Measurements from ENCODE around the gene PKNOX2.

Gene PKNOX2

GRCh38 chr11:125337836-125338834, 173.6 kb downstream of the PKNOX2 start:
- Histone ChIP-seq H3K36me3 (ENCODE audit: insufficient read depth, low read length) (no peaks in the 10 kb centered on the region), H3K9ac (ENCODE audit: low read depth, low read length) (no peak overlapping the region), H3K4me1 (ENCODE audit: insufficient read depth, low read length) (peaks cover 21% of the 10 kb centered on the region), H3K9me3 (ENCODE audit: control insufficient read depth, insufficient read depth, low read length) (no peaks in the 10 kb centered on the region)

- Histone ChIP-seq H3K9ac (ENCODE audit: low read depth, low read length) (no peak overlapping the region), H3K9me3 (ENCODE audit: control insufficient read depth, insufficient read depth, low read length) (no peaks in the 10 kb centered on the region), H3K36me3 (ENCODE audit: insufficient read depth, low read length) (no peaks in the 10 kb centered on the region), H3K4me1 (ENCODE audit: insufficient read depth, low read length) (peaks cover 28% of the 10 kb centered on the region)
Observed at GRCh38 chr11:125338886-125339811, 174.6 kb downstream of the PKNOX2 start.

- H3K9ac ChIP-seq (ENCODE audit: low read depth, low read length): no peak overlapping the region
- H3K4me1 ChIP-seq (ENCODE audit: insufficient read depth, low read length): peaks cover 28% of the 10 kb centered on the region
- H3K9me3 ChIP-seq (ENCODE audit: control insufficient read depth, insufficient read depth, low read length): no peaks in the 10 kb centered on the region
- no peaks in the 10 kb centered on the region for H3K36me3 ChIP-seq (ENCODE audit: insufficient read depth, low read length)
Observed at GRCh38 chr11:125341676-125342075, 177.1 kb downstream of the PKNOX2 start.

DNA sequence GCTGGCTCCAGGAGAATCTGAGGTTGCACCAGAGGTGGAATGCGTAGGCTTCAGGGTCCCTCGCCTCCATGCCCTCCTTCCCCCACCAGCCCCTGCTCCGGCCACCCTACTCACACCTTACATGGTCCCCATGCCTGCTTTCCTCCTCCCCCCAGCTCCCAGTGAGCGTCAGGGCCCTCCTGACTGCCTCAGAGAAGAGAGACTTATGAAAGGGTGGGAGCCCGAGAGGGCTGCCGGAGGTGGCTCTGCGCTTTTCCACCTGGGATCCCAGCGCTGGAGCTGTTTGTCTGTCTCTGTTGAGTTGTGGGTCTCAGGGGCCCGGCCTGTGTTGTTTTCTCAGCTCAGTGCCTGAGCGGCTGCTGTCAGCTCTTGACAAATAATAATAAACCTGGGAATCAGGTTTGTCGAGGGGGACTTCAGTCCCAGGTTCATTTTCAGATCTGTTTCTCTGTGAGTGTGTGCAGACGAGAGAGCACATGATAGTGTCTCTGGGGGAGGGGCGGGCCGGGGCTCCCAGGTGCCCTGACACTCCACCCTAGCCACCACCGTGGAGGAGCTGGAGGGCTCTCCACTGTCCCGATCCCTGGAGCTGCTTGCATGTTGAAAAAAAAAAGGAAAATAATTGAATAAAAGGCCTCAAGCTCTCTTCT, 177.9 kb downstream of the PKNOX2 start:
- no peak overlapping the region for H3K9ac ChIP-seq (ENCODE audit: low read depth, low read length)
- no peaks in the 10 kb centered on the region for H3K36me3 ChIP-seq (ENCODE audit: insufficient read depth, low read length)
- peaks cover 28% of the 10 kb centered on the region for H3K4me1 ChIP-seq (ENCODE audit: insufficient read depth, low read length)
- H3K9me3 ChIP-seq (ENCODE audit: control insufficient read depth, insufficient read depth, low read length): no peaks in the 10 kb centered on the region

DNA sequence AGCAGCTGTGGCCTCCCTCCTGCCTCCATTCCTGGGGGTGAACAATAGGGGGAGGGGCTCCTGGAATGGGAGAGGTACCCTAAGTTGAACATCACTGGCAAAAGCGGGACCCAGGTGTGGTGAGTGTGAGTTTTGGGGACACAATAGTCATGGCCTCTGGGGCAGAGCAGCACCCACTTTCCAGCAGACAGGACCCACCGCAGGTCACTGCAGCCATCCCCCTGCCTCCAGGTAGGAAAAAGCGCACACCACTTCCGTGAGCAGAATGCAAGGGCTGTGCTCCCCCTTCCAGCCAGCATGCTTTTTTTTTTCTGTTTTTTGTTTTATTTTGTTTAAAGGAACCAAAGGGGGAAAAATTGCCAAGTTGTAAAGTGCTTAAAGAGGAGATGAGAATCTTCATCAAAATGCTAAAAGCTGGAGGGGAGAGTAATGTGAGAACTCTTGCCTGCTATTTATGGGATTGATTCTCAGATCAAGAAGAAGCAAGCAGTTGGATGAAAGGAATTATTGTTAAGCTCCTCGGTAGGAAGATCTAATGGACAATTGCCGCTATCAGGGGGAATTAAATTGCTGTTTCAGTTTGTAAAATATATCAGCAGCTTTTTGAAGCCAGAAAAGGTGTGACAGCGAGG, 178.7 kb downstream of the PKNOX2 start:
- no peaks in the 10 kb centered on the region for H3K9me3 ChIP-seq (ENCODE audit: control insufficient read depth, insufficient read depth, low read length)
- peaks cover 25% of the 10 kb centered on the region for H3K4me1 ChIP-seq (ENCODE audit: insufficient read depth, low read length)
- H3K36me3 ChIP-seq (ENCODE audit: insufficient read depth, low read length): no peaks in the 10 kb centered on the region
- no peak overlapping the region for H3K9ac ChIP-seq (ENCODE audit: low read depth, low read length)

DNA sequence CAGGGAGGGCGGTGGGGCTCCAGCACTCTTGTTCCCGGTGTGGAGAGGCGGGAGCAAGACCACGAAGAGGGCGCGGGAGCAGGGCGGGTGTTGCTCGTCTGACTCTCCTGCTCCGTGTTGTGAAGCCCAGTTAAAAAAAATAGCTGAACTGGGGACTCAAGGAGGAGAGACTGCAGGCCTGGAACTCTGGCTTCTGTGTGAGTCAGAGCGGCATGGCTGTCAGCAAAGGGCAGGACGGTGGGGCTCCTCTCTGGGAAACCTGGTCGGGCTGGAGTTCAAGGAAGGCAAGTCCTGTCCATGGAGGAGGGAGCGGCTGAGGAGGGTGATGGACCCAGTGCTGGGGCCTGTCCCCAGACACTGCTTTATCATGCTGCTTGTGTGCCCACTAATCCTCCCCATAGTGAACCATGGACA, 179.2 kb downstream of the PKNOX2 start:
- H3K4me1 ChIP-seq (ENCODE audit: insufficient read depth, low read length): peaks cover 25% of the 10 kb centered on the region
- H3K9ac ChIP-seq (ENCODE audit: low read depth, low read length): no peak overlapping the region
- H3K9me3 ChIP-seq (ENCODE audit: control insufficient read depth, insufficient read depth, low read length): no peaks in the 10 kb centered on the region
- H3K36me3 ChIP-seq (ENCODE audit: insufficient read depth, low read length): no peaks in the 10 kb centered on the region

DNA sequence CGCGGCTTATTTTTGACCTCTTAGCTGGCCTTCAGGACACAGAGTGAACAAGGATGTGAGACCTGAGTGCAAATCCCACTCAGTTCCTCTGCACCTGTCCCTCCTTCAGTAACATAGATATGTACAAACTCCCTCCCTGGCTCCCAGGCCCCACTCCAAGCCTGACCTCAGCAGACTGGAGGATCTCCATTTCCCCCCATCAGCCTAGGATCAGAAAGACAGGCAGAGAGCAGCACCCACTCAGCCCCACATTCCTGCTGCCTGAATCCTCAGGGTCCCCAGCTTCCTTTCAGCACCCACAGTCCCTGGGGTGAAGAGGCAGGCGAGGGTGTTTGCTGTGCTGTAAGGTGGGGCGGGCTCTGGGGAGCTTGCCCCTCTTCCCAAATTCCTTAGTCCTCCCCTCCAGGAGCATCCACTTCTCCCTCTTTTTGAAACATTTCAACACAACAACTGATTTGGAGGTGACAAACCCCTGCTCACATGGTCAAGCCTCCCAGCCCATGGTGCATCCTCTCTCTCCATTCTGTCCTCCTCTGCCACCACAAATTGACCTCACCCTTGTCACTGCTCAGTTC, 180.4 kb downstream of the PKNOX2 start:
- Histone ChIP-seq H3K4me1 (ENCODE audit: insufficient read depth, low read length) (peaks cover 25% of the 10 kb centered on the region), H3K36me3 (ENCODE audit: insufficient read depth, low read length) (no peaks in the 10 kb centered on the region), H3K9me3 (ENCODE audit: control insufficient read depth, insufficient read depth, low read length) (no peaks in the 10 kb centered on the region), H3K9ac (ENCODE audit: low read depth, low read length) (no peak overlapping the region)

DNA sequence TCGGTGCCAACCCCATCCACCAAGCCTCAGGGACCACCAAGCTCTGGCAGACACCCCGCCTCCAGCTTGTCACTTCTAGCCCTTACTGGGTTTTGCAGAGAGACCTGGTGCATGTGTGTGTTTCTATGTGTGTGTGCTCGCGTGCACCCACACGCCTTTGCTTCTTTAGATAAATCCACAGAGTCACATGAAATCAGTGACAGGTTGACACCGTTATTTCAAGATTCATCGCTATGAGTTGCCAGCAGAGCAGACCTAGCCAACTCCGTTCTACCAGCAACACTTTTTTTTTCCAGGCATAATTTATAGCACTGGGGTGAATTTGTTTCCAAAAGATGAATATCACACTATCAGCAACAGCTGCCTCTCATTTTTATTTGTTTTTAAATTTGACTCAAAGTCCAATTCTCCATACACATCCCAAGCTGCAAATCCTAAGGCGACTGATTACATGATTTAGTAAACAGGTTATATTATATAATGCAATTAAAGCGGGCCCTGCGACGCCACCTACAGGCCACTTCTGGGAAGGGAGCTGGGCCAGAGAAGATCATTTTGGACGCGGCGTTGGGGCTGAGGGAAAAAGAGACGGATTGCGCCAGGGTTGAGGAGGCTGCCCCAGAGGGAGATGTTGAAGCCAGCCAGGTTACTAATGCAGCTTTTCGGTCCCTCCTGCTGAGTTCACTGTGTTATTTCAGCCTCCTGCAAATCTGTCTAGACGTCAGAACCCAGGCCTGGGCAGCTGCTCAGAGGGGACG, 181.0 kb downstream of the PKNOX2 start:
- Histone ChIP-seq H3K9ac (ENCODE audit: low read depth, low read length) (no peak overlapping the region), H3K4me1 (ENCODE audit: insufficient read depth, low read length) (peaks cover 30% of the 10 kb centered on the region), H3K36me3 (ENCODE audit: insufficient read depth, low read length) (no peaks in the 10 kb centered on the region), H3K9me3 (ENCODE audit: control insufficient read depth, insufficient read depth, low read length) (no peaks in the 10 kb centered on the region)

GRCh38 chr11:125346179-125346530, 181.6 kb downstream of the PKNOX2 start:
- H3K9ac ChIP-seq (ENCODE audit: low read depth, low read length): no peak overlapping the region

DNA sequence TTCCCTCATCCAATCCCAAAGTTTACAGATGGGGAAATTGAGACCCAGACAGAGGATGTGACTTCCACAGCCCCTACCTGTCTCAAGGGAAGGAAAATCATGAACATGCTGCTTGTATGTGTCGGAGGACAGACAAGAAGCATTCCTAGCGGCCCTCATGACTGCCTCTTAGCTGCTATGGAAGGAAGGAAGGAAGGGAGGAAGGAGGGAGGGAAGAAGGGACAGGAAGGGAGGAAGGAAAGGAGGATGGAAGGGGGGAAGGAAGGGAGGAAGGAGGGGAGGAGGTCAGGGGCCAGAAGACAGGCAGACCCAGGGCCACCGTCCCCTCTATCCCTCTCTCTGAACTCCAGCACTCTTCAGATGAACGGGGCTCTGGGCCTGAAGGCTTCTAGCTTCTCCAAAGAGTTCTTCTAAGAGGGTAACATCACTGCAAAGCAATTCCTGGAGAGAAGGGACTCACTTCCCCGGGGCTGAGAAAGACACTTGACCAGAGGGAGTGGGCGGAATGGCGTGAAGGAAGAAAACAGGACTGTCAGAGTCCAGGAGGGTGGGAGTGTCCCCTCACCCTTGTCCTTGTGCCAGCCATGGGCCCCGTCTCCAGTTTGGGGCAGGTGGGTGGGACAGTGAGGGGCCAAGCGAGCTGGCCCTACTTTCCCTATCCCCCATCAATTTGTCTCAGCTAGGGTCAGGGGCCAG, 182.2 kb downstream of the PKNOX2 start:
- peaks cover 30% of the 10 kb centered on the region for H3K4me1 ChIP-seq (ENCODE audit: insufficient read depth, low read length)
- no peaks in the 10 kb centered on the region for H3K36me3 ChIP-seq (ENCODE audit: insufficient read depth, low read length)
- H3K9me3 ChIP-seq (ENCODE audit: control insufficient read depth, insufficient read depth, low read length): no peaks in the 10 kb centered on the region
- H3K9ac ChIP-seq (ENCODE audit: low read depth, low read length): no peak overlapping the region

More at GRCh38 chr11:125346179-125346530, 181.6 kb downstream of the PKNOX2 start:
- H3K4me1 ChIP-seq (ENCODE audit: insufficient read depth, low read length): peaks cover 30% of the 10 kb centered on the region
- H3K36me3 ChIP-seq (ENCODE audit: insufficient read depth, low read length): no peaks in the 10 kb centered on the region
- no peaks in the 10 kb centered on the region for H3K9me3 ChIP-seq (ENCODE audit: control insufficient read depth, insufficient read depth, low read length)

GRCh38 chr11:125347261-125347585, 182.7 kb downstream of the PKNOX2 start:
- Histone ChIP-seq H3K36me3 (ENCODE audit: insufficient read depth, low read length) (no peaks in the 10 kb centered on the region), H3K4me1 (ENCODE audit: insufficient read depth, low read length) (peaks cover 28% of the 10 kb centered on the region), H3K9ac (ENCODE audit: low read depth, low read length) (no peak overlapping the region), H3K9me3 (ENCODE audit: control insufficient read depth, insufficient read depth, low read length) (no peaks in the 10 kb centered on the region)

- no peaks in the 10 kb centered on the region for H3K9me3 ChIP-seq (ENCODE audit: control insufficient read depth, insufficient read depth, low read length)
- H3K4me1 ChIP-seq (ENCODE audit: insufficient read depth, low read length): peaks cover 19% of the 10 kb centered on the region
- H3K36me3 ChIP-seq (ENCODE audit: insufficient read depth, low read length): no peaks in the 10 kb centered on the region
- H3K9ac ChIP-seq (ENCODE audit: low read depth, low read length): no peak overlapping the region
Observed at GRCh38 chr11:125348141-125348651, 183.6 kb downstream of the PKNOX2 start.

Data from ES-I3 (cell line).